Skeletal muscle satellite cell (primary cell): ENCODE data around the gene GNG13. TPM values are rescaled to one million over a fixed set of nuclear protein-coding genes. Genes with fewer than 3 reads are reported as not detected.

Experiments used
- H3K27me3 ChIP-seq: 2 replicates; pipeline ENCODE4 v1.7.0; 2013; ENCODE audit warnings: low read length; ENCODE audit not compliant: control insufficient read depth, insufficient read depth
- H3K36me3 ChIP-seq: 2 replicates; pipeline ENCODE4 v1.7.0; 2013; ENCODE audit warnings: mild to moderate bottlenecking, control low read depth, low read length; ENCODE audit not compliant: insufficient read depth
- H3K4me1 ChIP-seq: 2 replicates; pipeline ENCODE4 v1.7.0; 2013; ENCODE audit warnings: low read length; ENCODE audit not compliant: control insufficient read depth, insufficient read depth
- H3K4me2 ChIP-seq: 2 replicates; pipeline ENCODE4 v1.7.0; 2013; ENCODE audit warnings: mild to moderate bottlenecking, low read length
- H3K4me3 ChIP-seq: 2 replicates; pipeline ENCODE4 v1.7.0; 2013; ENCODE audit warnings: low read length
- H3K9ac ChIP-seq: 2 replicates; pipeline ENCODE4 v1.7.0; 2013; ENCODE audit warnings: mild to moderate bottlenecking, low read depth, low read length, moderate library complexity
- H3K9me3 ChIP-seq: replicated peaks from 2 replicates; pipeline ENCODE4 v1.7.0; 2013; ENCODE audit warnings: mild to moderate bottlenecking, control low read depth, low read length
- small RNA-seq: library from RNA; depleted of rRNA; stranded (forward); fragments of <200 nt; gene quantifications from one replicate; pipeline ENCODE3, GENCODE V24; 2012

Gene GNG13

DNA sequence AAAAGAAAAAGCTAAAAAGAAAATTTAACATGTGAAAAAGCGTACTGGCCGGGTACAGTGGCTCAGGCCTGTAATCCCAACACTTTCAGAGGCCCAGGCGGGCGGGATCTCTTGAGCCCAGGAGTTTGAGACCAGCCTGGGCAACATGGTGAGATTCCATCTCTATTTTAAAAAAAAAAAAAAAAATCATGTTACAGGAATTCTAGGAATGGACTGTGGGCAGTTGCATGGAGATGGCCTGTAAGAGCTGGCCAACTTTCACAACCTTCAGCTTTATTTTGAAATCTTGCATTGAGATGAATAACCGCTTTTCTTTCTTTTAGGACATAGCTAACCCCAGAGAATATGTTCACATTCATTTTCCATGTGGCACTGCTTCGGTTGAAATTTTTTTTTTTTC, 51.5 kb downstream of the GNG13 start:
- H3K9me3 ChIP-seq = no peaks in the 10 kb centered on the region
- peaks cover 29% of the 10 kb centered on the region for H3K27me3 ChIP-seq
- H3K36me3 ChIP-seq = no peaks in the 10 kb centered on the region
- no peak overlapping the region for H3K4me2 ChIP-seq
- H3K4me1 ChIP-seq = no peaks in the 10 kb centered on the region
- no peak overlapping the region for H3K9ac ChIP-seq
- H3K4me3 ChIP-seq = no peak overlapping the region

Small RNA genes within 50 kb of the gene (small RNA-seq; reads per million reads assigned to genes)
- gene MIR662 = not detected
